HG03378 (cell line): ENCODE results near the gene ERVFRD-1.
"Not testable (repeated sequence)": the region's sequence is repeated elsewhere in the genome, so short reads cannot be mapped to it uniquely, and the experiment has no call there.

Experiments used
- ATAC-seq: cut with Tn5 transposase; IDR thresholded peaks from one replicate; pipeline ENCODE4 v1.9.1; 2021; ENCODE audit warnings: mild to moderate bottlenecking, moderate library complexity; ENCODE audit not compliant: unreplicated experiment

ERVFRD-1 gene

GRCh38 chr6:11092668-11093375 lies 18.7 kb downstream of the ERVFRD-1 start:
- ATAC-seq = peak; percentile 31

DNA sequence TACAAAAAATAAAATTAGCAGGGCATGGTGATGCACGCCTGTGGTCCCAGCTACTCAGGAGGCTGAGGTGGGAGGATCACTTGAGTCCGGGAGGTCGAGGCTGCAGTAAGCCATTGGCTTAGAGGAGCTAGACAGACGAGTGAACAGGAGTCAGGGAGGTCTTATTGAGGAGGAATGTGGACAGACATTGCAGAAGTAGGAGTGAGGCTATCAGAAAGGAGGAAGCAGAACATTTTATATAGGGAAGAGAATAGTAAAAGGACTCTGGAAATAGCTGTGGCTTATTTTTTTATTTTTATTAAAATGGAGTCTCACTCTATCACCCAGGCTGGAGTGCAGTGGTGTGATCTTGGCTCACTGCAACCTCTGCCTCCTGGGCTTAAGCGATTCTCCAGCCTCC lies 20.4 kb downstream of the ERVFRD-1 start:
- not testable (repeated sequence) for ATAC-seq

DNA sequence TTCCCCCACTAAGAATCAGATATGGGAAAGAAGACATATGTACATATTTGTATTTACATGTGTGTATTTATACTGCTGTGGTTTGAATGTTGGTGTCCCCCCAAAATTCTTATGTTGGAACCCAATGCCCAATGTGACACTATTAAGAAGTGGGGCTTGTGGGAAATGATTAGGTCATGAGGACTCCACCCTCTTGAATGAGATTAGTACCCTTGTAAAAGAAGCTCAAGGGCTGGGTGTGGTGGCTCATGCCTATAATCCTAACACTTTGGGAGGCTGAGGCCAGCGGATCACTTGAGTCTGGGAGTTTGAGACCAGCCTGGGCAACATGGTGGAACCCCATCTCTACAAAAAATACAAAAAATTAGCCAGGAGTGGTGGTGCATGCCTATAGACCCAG lies 21.8 kb downstream of the ERVFRD-1 start:
- no peak for ATAC-seq

- not testable (repeated sequence) for ATAC-seq
Measured at GRCh38 chr6:11087141-11087812, 24.2 kb downstream of the ERVFRD-1 start.

- ATAC-seq = no peak
Measured at GRCh38 chr6:11085758-11086435, 25.6 kb downstream of the ERVFRD-1 start.

GRCh38 chr6:11083956-11084355 lies 27.6 kb downstream of the ERVFRD-1 start:
- no peak for ATAC-seq

- no peak for ATAC-seq
Measured at GRCh38 chr6:11083491-11083890, 28.0 kb downstream of the ERVFRD-1 start.

GRCh38 chr6:11080296-11080695 lies 31.2 kb downstream of the ERVFRD-1 start:
- ATAC-seq = no peak

GRCh38 chr6:11078266-11078665 lies 33.3 kb downstream of the ERVFRD-1 start:
- ATAC-seq = no peak

GRCh38 chr6:11076540-11076939 lies 35.0 kb downstream of the ERVFRD-1 start:
- no peak for ATAC-seq

DNA sequence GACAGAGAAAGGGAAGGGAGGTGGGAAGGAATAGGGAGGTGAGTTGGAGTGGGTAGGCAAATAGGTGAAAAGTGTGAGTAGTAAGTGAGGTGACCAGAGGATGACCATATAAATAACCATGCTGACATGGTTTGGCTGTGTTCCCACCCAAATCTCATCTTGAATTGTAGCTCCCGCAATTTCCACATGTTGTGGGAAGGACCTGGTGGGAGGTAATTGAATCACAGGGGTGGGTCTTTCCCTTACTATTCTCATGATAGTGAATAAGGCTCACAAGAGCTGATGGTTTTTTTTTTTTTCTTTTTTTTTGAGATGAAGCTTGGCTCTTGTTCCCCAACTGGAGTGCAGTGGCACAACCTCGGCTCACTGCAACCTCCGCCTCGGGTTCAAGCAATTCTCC lies 39.4 kb downstream of the ERVFRD-1 start:
- ATAC-seq = no peak

DNA sequence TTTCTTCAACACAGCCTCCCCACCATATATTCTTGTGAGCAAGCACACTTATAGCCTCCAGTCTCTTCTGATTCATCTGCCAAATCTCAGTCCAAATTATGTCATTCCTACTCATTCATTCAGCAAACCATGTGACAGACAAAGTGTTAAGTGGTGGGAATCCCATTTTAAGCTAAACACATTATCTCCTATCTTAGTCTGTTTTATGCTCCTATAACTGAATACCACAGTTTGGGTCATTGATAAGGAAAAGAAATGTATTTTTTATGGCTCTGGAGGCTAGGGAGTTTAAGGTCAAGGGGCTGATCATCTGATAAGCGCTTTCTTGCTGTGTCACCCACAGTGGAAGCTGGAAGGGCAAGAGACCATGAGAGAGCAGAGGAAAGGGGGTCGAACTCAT lies 41.8 kb downstream of the ERVFRD-1 start:
- ATAC-seq = no peak

- ATAC-seq = no peak
Measured at GRCh38 chr6:11067348-11067747, 44.2 kb downstream of the ERVFRD-1 start.

DNA sequence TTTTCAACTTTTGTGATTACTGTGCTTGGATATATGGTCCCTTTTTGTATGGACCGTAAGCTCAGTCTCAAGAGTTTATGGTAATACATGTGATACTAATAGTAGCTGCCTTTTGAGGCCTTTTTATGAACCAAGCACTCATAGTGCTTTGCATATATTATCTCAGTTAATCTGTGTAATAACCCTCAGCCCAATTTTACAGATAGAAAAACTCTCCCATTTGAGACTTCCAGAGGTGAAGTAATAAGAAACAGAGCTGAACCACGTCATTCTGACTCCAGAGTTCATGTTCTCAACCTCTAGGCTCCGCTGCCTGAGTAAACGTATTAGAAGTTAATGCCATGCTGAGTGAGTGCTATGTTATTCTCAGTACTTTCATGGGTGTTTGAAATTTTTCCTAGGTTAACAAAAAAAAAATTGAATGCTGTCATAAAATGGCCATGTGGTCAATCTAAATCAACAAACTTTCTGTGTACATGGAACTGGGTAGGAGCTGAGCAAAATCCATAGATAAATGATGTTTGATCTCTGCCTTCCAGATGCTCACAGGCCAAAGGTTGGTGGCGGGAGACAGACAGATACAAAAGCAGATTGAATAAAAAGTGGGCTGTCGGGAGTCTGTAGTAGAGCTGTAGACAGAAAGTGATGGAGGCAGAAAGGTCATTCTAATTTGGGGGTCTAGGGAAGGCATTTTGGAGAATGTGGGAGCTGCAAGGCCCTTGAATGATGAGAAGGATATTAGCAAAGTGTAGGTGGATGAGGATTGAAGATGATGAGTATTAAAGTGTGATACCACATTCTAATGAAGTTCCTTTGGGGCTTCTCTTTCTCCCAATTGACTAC lies 44.8 kb downstream of the ERVFRD-1 start:
- no peak for ATAC-seq

DNA sequence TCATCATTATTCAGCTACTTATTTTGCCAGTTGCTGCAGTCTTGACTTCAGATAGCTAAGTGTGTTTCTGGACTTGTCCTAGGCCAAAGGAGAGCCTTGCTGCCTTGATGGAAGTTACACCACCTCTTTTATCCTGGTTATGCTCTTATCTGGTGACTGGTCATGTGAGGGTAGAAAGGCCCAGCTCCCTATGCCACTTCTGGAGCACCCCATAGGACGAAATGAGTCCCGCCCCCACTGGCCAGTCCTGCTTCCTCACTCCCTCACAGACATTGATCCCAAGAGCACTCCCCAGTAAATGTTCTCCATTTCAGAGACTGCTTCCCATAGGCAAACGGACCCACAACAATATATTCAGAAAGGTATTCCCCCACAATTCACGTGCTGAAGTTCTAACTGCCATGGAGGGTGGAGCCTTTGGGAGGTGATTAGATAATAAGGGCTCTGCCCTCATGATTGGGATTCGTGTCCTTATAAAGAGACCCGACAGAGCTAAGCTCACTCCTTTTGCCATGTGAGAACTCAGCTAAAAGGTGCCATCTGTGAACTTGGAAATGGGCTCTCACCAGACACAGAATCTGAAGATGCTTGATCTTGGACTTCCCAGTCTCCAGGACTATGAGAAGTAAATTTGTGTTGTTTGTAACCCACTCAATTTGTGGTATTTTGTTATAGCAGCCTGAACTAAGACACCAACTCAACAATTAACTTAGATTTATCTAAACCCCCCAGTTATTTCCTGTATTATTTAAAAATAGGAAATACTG lies 45.9 kb downstream of the ERVFRD-1 start:
- no peak for ATAC-seq

DNA sequence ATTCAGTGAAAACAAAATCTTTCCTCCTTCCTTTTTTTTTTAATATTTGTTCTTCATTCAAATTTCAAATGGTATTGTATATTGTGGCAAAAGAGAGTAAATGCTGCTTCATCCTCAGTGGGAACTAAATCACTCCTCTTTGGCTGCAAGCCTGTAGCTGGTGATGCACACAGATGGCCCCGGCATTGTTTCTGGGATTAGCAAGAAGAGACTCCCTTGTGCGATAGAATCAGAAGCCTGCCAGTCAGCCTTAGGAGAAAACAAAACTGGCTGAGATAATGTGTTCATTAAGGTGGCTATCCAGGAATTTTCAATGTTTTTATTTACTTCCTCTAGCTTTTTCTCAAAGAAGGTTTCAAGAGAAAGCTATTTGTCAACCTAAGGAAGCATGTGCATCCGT lies 46.7 kb downstream of the ERVFRD-1 start:
- ATAC-seq = no peak

GRCh38 chr6:11062715-11063114 lies 48.8 kb downstream of the ERVFRD-1 start:
- no peak for ATAC-seq

DNA sequence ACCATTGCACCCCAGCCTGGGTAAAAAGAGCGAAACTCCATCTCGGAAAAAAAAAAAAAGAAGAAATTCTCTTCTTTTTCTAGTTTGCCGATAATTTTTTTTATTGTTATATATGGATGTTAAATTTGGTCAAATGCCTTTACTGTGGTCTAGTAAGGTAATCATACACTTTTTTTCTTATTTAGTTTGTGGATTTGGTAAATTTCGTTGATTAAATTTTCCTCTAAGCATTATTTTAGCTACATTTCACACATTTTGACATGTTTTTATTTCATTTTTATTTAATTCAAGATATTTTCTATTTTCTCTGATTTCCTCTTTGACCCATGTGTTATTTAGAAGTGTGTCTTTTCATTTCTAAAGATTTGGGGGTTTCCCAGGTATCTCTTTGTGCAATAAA lies 49.4 kb downstream of the ERVFRD-1 start:
- ATAC-seq = no peak

GRCh38 chr6:11058406-11058805 lies 53.1 kb downstream of the ERVFRD-1 start:
- ATAC-seq = no peak

- no peak for ATAC-seq
Measured at GRCh38 chr6:11056871-11057270, 54.7 kb downstream of the ERVFRD-1 start.
